ENCODE data around the gene SLN.

SLN gene

DNA sequence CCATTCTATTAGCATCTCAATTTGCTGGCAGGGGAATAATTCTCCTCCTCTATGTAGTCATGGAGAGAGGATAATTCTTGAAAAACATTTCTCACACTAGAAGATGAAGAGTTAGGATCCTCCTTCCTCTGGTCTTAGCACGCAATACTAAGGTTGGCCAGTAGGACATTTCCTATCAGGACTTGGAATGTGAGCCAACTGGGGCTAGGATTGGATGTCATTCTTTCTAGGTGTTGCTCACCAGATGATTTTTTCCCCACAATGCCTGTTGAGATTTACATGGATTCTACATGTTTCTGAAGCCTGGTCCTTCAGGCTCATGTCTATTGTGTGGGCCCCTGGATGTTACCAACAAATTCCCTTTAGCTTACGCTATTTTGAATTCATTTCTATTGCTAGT is 28.0 kb downstream of the SLN start:
- no peak for DNase-seq (ENCODE audit: low spot score)

- no peak for DNase-seq (ENCODE audit: low spot score)
Measured at GRCh38 chr11:107683061-107683460, 28.8 kb downstream of the SLN start.

- peak; percentile 12 for DNase-seq (ENCODE audit: low spot score)
Measured at GRCh38 chr11:107682572-107682971, 29.3 kb downstream of the SLN start.

- peak; percentile 15 for DNase-seq (ENCODE audit: low spot score)
Measured at GRCh38 chr11:107682171-107682570, 29.7 kb downstream of the SLN start.

DNA sequence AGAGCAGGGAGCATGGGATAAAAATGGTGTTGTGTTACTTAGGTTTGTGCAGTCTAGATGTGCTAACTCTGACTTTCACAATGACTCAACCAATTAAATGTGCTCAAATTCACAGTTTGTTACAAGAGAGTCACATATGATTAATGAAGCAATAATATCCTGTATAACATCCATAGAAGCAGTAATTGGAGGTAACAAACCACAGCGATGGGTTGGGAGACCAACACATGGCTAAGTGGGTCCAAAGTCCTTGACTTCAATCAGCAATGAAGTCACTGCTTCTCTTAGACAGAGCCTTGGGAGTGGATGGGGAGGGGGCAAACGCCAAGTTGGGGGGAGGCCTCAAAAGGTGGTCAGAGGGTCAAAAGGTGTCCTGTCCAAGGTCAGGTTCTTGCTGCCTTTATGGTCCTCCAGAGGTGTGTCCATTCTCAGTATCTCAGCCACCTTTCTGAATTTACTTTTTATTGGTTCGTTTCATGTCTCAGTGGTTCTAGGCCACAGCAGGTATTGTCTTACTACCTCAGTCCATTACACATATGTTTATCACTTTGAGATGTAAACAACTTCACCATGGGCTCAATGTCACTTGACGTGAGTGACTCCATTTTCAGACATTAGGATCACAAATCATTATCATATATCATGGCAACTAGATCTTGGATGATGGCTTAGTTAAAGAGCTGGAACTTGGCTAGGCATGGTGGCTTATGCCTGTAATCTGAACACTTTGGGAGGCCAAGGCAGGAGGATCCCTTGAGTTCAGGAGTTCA is 32.4 kb downstream of the SLN start:
- DNase-seq (ENCODE audit: low spot score), result no peak

DNA sequence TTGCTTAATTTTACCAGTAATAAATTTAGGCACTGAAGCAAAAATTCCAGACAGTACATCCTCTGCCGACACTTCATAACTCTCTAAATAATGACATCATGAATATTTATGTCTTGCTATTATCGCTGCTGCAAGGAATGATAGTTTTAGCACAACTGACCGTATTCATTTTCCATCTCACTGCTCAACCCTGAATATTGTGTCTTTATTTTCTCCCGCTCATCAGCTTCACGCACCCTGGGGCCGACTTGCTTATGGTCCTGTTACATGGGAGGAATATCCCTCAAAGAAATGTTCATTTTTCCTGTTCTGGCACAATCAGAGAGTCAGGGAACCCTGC is 33.3 kb downstream of the SLN start:
- DNase-seq (ENCODE audit: low spot score), result no peak

DNA sequence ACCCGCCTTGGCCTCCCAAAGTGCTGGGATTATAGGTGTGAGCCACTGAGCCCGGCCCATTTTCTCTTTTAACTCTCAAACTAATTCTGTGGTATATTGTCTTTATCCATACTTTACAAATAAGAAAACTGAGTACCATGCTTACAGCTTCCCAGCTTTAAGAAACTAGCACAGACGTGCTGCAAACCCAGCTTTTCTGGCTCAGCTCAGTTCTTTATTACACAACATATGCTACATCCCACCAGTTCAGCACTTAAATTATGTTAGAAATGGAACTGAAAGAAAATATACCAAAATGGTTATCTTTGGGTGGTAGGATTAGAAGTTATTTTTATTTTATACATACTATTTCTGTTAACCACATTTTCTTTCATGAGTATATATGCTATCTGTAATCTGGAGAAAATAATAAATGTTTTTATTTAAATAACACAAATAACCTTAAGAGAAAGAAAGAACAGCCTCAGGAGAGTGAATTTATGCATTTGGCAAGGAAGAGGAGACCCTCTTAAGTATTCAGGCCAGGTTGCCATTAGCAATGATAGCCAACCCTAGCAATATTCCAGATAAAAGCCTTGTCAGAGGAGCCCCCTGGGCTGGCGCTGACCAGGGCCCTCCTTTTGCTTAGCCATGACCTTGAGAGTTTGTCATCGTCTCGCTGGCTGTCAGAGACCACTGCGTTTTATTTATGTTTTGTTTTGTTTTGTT is 33.8 kb downstream of the SLN start:
- no peak for DNase-seq (ENCODE audit: low spot score)

- DNase-seq (ENCODE audit: low spot score), result no peak
Measured at GRCh38 chr11:107676336-107677057, 35.4 kb downstream of the SLN start.

DNA sequence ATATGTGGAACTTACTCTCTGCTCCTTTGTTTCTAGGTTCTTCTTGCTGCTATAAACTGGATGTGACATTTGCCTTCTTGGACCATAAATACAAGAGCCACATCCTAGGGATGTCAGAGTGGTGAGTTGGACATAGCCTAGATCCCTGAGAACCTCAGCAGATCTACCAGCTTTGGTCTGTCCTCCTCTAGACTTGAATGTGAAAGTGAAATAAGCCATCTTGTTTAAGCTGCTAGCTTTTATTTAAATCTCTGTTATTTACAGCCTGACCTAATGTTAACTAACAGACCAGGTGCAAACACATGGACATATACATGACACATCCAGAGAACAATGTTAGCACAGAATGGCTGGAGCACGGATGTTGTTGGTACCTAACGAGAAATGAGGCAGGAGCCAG is 36.0 kb downstream of the SLN start:
- no peak for DNase-seq (ENCODE audit: low spot score)

DNA sequence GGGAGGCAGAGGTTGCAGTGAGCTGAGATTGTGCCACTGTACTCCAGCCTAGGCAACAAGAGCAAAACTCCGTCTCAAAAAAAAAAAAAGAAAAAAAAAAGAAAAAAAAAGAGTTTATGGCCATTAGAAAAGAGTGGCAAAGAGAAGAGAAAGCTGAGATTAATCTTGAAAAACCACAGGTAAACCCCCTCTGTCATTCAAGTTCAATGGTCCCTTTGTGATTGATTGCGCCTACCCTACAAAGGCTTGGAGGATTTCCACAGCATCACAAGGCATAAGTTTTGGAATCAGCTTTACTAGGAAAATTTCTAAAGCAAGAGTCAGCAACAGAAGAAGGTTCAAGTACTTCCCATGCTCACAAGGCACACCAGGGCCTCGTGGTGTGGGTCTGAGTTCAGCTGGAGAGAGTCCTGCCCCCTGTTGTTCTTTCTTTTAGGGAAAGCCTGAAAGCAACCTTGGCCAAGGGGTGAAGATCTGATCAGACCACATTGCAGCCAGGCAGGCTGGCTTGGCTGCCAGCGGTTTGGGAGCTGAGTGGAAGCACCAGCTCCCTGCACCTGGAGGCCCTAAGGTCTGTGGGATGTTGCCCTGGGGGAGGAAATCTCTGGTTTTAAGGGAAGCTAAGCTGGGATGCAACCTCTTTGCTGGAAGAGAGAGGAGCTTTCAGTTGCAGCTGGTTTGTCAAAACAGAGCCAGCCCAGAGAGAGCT is 41.8 kb downstream of the SLN start:
- DNase-seq (ENCODE audit: low spot score), result no peak

DNA sequence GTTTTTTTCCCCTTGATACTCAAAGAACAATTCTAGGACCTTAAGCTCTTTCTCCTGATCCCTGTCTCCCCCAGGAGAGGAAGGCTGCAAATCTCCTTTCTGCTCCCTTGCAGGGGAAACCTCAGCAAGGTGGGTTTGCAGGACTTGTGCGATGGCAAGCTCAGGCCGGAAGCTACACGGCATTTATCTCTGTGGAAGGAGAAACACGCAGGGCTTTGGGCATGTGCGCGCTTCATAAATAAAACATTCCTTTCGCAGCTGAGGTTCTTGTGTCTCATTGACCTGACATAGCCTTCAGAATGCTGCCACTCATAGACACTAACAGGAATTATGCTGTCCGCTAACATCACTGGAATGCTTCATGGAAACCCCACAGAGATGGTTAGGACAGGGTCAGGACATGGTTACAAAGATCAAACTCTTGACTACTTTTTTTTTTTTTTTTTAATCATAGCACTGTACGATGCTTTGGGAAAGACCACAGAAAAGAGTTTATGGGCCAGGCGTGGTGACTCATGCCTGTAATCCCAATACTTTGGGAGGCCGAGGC is 42.6 kb downstream of the SLN start:
- no peak for DNase-seq (ENCODE audit: low spot score)

DNA sequence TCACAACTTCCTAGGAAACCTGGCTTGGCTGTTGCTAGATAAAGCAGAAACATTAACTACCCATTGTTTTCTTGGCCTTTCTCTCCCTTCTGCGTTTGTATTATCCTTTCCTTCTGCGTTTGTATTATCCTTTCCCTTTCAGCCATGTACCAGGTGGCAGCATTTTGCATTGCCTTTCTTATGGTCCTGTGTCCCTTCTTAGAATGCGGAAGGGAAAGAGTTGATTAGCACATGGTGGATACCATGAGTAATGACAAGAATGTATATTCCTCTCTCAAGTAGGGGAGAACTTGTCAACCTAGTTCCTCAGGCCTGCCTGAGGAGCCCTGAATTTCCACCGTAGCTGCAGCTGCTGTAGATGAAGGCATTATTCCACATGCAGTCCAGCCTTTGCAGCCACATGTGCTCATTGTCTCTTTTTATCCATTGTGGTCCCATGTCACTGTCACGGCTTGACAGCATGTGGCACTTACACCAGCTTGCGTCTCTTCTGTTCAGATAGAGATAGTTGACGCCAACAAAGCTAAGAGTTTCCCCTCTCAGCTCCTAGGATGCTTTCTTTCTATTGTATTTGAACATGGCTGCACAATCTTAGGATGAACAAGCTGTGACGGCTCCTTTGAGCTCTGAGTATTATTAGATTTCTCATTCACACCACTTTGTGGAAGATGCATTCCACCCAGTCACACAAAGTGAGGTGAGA is 44.8 kb downstream of the SLN start:
- no peak for DNase-seq (ENCODE audit: low spot score)

GRCh38 chr11:107665018-107665417 is 46.8 kb downstream of the SLN start:
- DNase-seq (ENCODE audit: low spot score), result no peak

DNA sequence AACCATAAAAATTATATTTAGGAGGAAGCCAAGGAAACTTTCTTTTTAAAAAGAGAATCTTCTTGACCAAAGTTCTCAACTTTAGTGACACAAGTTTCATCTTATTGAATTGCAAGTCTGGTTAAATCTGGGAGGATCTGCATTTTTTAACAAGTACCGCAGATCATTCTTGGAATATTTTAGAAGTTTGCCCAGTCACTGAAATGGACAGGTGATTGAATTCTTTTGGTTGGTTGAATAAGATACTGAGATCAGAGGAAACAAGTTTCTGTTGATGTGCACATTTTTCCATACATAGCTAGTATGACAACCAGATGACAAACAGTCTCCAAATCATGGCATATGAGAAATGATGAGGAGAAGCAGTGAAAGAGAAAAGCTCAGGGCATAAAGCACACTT is 50.2 kb downstream of the SLN start:
- DNase-seq (ENCODE audit: low spot score), result no peak

GRCh38 chr11:107660066-107660465 is 51.8 kb downstream of the SLN start:
- DNase-seq (ENCODE audit: low spot score), result no peak

GRCh38 chr11:107659310-107659709 is 52.5 kb downstream of the SLN start:
- DNase-seq (ENCODE audit: low spot score), result no peak
